LNCaP clone FGC (cell line): Measurements from ENCODE around the gene GLS2.

ENCODE experiments used
- DNase-seq: peaks from one replicate; pipeline ENCODE4 v3.0.0-alpha.2; 2011; ENCODE audit warnings: low read depth
- H3K4me3 ChIP-seq: 2 replicates; pipeline ENCODE4 v1.5.1; 2011; ENCODE audit warnings: mild to moderate bottlenecking, low read depth, low read length, control low read depth
- CTCF ChIP-seq: IDR thresholded peaks from 2 replicates; pipeline ENCODE4 v1.5.1; 2012; ENCODE audit warnings: mild to moderate bottlenecking; ENCODE audit not compliant: control insufficient read depth, insufficient read depth; ENCODE audit errors: extremely low read depth

GLS2 gene

GRCh38 chr12:56469007-56469930 is 18.7 kb downstream of the GLS2 start:
- DNase-seq: no peak
- no peak for TF ChIP-seq CTCF
- H3K4me3 ChIP-seq: peak overlapping the region; percentile 76

GRCh38 chr12:56468216-56469006 is 19.6 kb downstream of the GLS2 start, which contains the start of gene SPRYD4:
SPRYD4 (plus strand) TSS chr12:56468578; CDS start chr12:56468592, 14 bp downstream.
- TF ChIP-seq CTCF: peak; percentile 67
- peak; percentile 77 for DNase-seq
- H3K4me3 ChIP-seq: peak within 1 kb of the TSS; percentile 76

GRCh38 chr12:56462565-56462964 is 25.4 kb downstream of the GLS2 start:
- TF ChIP-seq CTCF: no peak
- DNase-seq: no peak
- H3K4me3 ChIP-seq: no peak overlapping the region

- DNase-seq: no peak
- TF ChIP-seq CTCF: no peak
- no peak overlapping the region for H3K4me3 ChIP-seq
Measured at GRCh38 chr12:56461235-56462159, 26.5 kb downstream of the GLS2 start.

GRCh38 chr12:56457817-56458216 is 30.1 kb downstream of the GLS2 start:
- H3K4me3 ChIP-seq: no peak overlapping the region
- no peak for TF ChIP-seq CTCF
- no peak for DNase-seq

- no peak for DNase-seq
- TF ChIP-seq CTCF: no peak
- H3K4me3 ChIP-seq: no peak within 1 kb of the TSS
Measured at GRCh38 chr12:56454557-56454956, 33.4 kb downstream of the GLS2 start, which contains the start of gene MIP. MIP (minus strand) TSS chr12:56454657; CDS start chr12:56454613, 44 bp downstream.
